Urothelium cell line (cell line): ENCODE results near the gene CYGB.
"Not testable (repeated sequence)": the region's sequence is repeated elsewhere in the genome, so short reads cannot be mapped to it uniquely, and the experiment has no call there.

Experiments
- DNase-seq: peaks from one replicate; pipeline ENCODE4 v3.0.0; 2011; ENCODE audit warnings: low spot score, mixed read lengths
- FAIRE-seq: peaks from 2 replicates; lab custom pipeline; 2011; peaks lifted over from hg19 to GRCh38; lab: Jason Lieb, UNC

CYGB gene

GRCh38 chr17:76525513-76525833 is 12.0 kb downstream of the CYGB start:
- not testable (repeated sequence) for FAIRE-seq

GRCh38 chr17:76524598-76525512 is 12.7 kb downstream of the CYGB start:
- DNase-seq (no peak), FAIRE-seq (peak; percentile 23)

More at GRCh38 chr17:76525513-76525833, 12.0 kb downstream of the CYGB start:
- DNase-seq = not testable (repeated sequence)

- FAIRE-seq (peak; percentile 55), DNase-seq (peak; percentile 85)
Measured at GRCh38 chr17:76523084-76524037, 14.1 kb downstream of the CYGB start.

GRCh38 chr17:76521683-76522082 is 15.8 kb downstream of the CYGB start:
- not testable (repeated sequence) for FAIRE-seq

GRCh38 chr17:76521262-76521661 is 16.2 kb downstream of the CYGB start:
- FAIRE-seq = no peak
- DNase-seq = no peak

More at GRCh38 chr17:76521683-76522082, 15.8 kb downstream of the CYGB start:
- not testable (repeated sequence) for DNase-seq

- peak; percentile 17 for FAIRE-seq
- DNase-seq = no peak
Measured at GRCh38 chr17:76519048-76519966, 18.2 kb downstream of the CYGB start.

GRCh38 chr17:76517638-76518038 is 19.9 kb downstream of the CYGB start:
- peak; percentile 37 for FAIRE-seq

GRCh38 chr17:76515274-76515949 is 22.1 kb downstream of the CYGB start:
- peak; percentile 76 for FAIRE-seq
- DNase-seq = no peak

More at GRCh38 chr17:76517638-76518038, 19.9 kb downstream of the CYGB start:
- no peak for DNase-seq

GRCh38 chr17:76514355-76514754 is 23.2 kb downstream of the CYGB start:
- DNase-seq, FAIRE-seq: not testable (repeated sequence)

GRCh38 chr17:76513306-76513692 is 24.2 kb downstream of the CYGB start:
- DNase-seq (no peak), FAIRE-seq (no peak)

GRCh38 chr17:76512366-76513305 is 24.9 kb downstream of the CYGB start:
- DNase-seq (no peak), FAIRE-seq (no peak)

- FAIRE-seq (no peak), DNase-seq (no peak)
Measured at GRCh38 chr17:76511668-76512365, 25.7 kb downstream of the CYGB start.

- no peak for FAIRE-seq
Measured at GRCh38 chr17:76510831-76511244, 26.7 kb downstream of the CYGB start.

GRCh38 chr17:76508472-76509063 is 28.9 kb downstream of the CYGB start:
- not testable (repeated sequence) for DNase-seq, FAIRE-seq

More at GRCh38 chr17:76510831-76511244, 26.7 kb downstream of the CYGB start:
- DNase-seq = no peak

- DNase-seq (peak; percentile 92), FAIRE-seq (peak; percentile 13)
Measured at GRCh38 chr17:76506408-76507345, 30.8 kb downstream of the CYGB start.

GRCh38 chr17:76504117-76504516 is 33.4 kb downstream of the CYGB start:
- DNase-seq (no peak), FAIRE-seq (no peak)
